HepG2 (cell line): ENCODE data around the gene PHTF1. TPM values are rescaled to one million over a fixed set of nuclear protein-coding genes. Genes with fewer than 3 reads are reported as not detected.

Source experiments
- ATAC-seq: fragments of 200-7000 bp; cut with Tn5 transposase; 3 replicates; pipeline ENCODE4 v1.9.1; 2020; ENCODE audit warnings: mild to moderate bottlenecking, moderate library complexity
- BruUV-seq: library from RNA; stranded (reverse); fragments of 400-500 nt; replicated peaks from 2 replicates; lab custom pipeline; 2021; lab: Mats Ljungman, UMichigan
- CTCF ChIA-PET: fragments of 300-600 bp; formaldehyde crosslinking; extraction: SDS; loops from one replicate; lab custom pipeline; 2021; ENCODE audit warnings: low total read pairs, inconsistent platforms, low intra/inter-chr PET ratio; lab: Yijun Ruan, JAX
- POLR2A ChIA-PET: fragments of 350-600 bp; sonication (Branson Sonifier 250); formaldehyde crosslinking; loops from one replicate; lab custom pipeline; 2020; ENCODE audit warnings: antibody characterized with exemption, inconsistent platforms; lab: Yijun Ruan, JAX
- DNase-seq: peaks from one replicate; pipeline ENCODE4 v3.0.0-alpha.2; 2015; ENCODE audit warnings: low spot score
- FAIRE-seq: peaks from 3 replicates; lab custom pipeline; 2011; peaks lifted over from hg19 to GRCh38; lab: Jason Lieb, UNC
- H2AFZ ChIP-seq: one replicate; pipeline ENCODE4 v1.6.1; 2011; ENCODE audit warnings: low read length, inconsistent platforms
- H3K27ac ChIP-seq: fragments of 300-600 bp; 3 replicates; pipeline ENCODE4 v1.8.0; 2011; ENCODE audit warnings: mixed run types, mild to moderate bottlenecking, mixed read lengths, low read length, inconsistent platforms; ENCODE audit not compliant: insufficient read depth; ENCODE audit errors: extremely low read length
- H3K27me3 ChIP-seq, 2 experiments: fragments of 200-600 bp in 1 of 2; 2 replicates in 1 of 2; 3 replicates in 1 of 2; pipeline versions ENCODE4 v1.6.0 to v1.8.0; 2011; ENCODE audit warnings: low read length in 2 of 2, mild to moderate bottlenecking in 2 of 2, moderate library complexity in 2 of 2, inconsistent platforms in 1 of 2; ENCODE audit not compliant: insufficient read depth in 2 of 2, control insufficient read depth in 1 of 2
- H3K36me3 ChIP-seq, 2 experiments: fragments of 200-600 bp in 1 of 2; replicated peaks in 1 of 2; 2 replicates in 1 of 2; 3 replicates in 1 of 2; pipeline versions ENCODE4 v1.5.1 to v1.8.0; 2011; ENCODE audit warnings: low read length in 2 of 2, inconsistent platforms in 1 of 2; ENCODE audit not compliant: insufficient read depth in 2 of 2, control insufficient read depth in 1 of 2
- H3K4me1 ChIP-seq: 2 replicates; pipeline ENCODE4 v1.5.1; 2012; ENCODE audit warnings: low read length, inconsistent platforms; ENCODE audit not compliant: insufficient read depth
- H3K4me2 ChIP-seq: 2 replicates; pipeline ENCODE4 v1.6.0; 2011; ENCODE audit warnings: low read depth, low read length, inconsistent platforms
- H3K4me3 ChIP-seq, 3 experiments: fragments of 200-600 bp in 1 of 3; sonication (generic), shearing (Covaris generic) in 1 of 3; replicated peaks in 1 of 3; 2 replicates each; pipeline ENCODE4 v1.5.1; 2011 to 2016; ENCODE audit warnings: low read length in 3 of 3, inconsistent platforms in 2 of 3, low read depth in 2 of 3, mild to moderate bottlenecking in 2 of 3, control low read depth in 1 of 3, mixed read lengths in 1 of 3; ENCODE audit not compliant: insufficient read depth in 1 of 3
- H3K79me2 ChIP-seq: one replicate; pipeline ENCODE4 v1.6.1; 2011; ENCODE audit warnings: low read length, inconsistent platforms; ENCODE audit not compliant: insufficient read depth
- H3K9ac ChIP-seq: 2 replicates; pipeline ENCODE4 v1.6.0; 2011; ENCODE audit warnings: mild to moderate bottlenecking, low read depth, low read length, inconsistent platforms; ENCODE audit not compliant: insufficient read depth
- H3K9me3 ChIP-seq: 2 replicates; pipeline ENCODE4 v1.5.1; 2012; ENCODE audit warnings: mild to moderate bottlenecking, low read length
- H4K20me1 ChIP-seq: 2 replicates; pipeline ENCODE4 v1.6.0; 2011; ENCODE audit warnings: inconsistent platforms, mild to moderate bottlenecking, low read length, moderate library complexity; ENCODE audit not compliant: insufficient read depth
- ATRX ChIP-seq: sonication (generic); formaldehyde crosslinking; IDR thresholded peaks from 2 replicates; pipeline ENCODE4 v1.4.0; 2020; ENCODE audit warnings: missing genetic modification reagents, borderline replicate concordance
- CEBPB ChIP-seq: IDR thresholded peaks from 2 replicates; pipeline ENCODE4 v1.6.1; 2011; ENCODE audit warnings: low read depth, low read length, improper control_type of control experiment, borderline replicate concordance
- CREB1 ChIP-seq, 2 experiments: fragments of 450-650 bp in 1 of 2; IDR thresholded peaks; 2 replicates each; pipeline ENCODE4 v1.6.1; 2016 to 2017; ENCODE audit warnings: control low read depth in 1 of 2, mild to moderate bottlenecking in 1 of 2, missing compliant biosample characterization in 1 of 2, missing genetic modification characterization in 1 of 2
- DNMT3B ChIP-seq: conservative IDR thresholded peaks from 2 replicates; pipeline ENCODE4 v1.6.1; 2016; ENCODE audit warnings: missing biosample characterization, control low read depth
- MYC ChIP-seq: sonication (generic); formaldehyde crosslinking; IDR thresholded peaks from 2 replicates; pipeline ENCODE4 v1.9.0; 2021; ENCODE audit warnings: missing genetic modification reagents, borderline replicate concordance
- RFXAP ChIP-seq: sonication (generic); formaldehyde crosslinking; IDR thresholded peaks from 2 replicates; pipeline ENCODE4 v1.4.0; 2020; ENCODE audit warnings: missing genetic modification reagents, borderline replicate concordance
- SMAD1 ChIP-seq: sonication (generic); formaldehyde crosslinking; IDR thresholded peaks from 2 replicates; pipeline ENCODE4 v1.4.0; 2020; ENCODE audit warnings: missing genetic modification reagents, low read depth, mild to moderate bottlenecking, borderline replicate concordance
- SSRP1 ChIP-seq: IDR thresholded peaks from 2 replicates; pipeline ENCODE4 v1.6.1; 2016; ENCODE audit warnings: control low read depth
- STAT5B ChIP-seq: sonication (generic); formaldehyde crosslinking; IDR thresholded peaks from 2 replicates; pipeline ENCODE4 v1.4.0; 2020; ENCODE audit warnings: missing genetic modification reagents
- THAP7 ChIP-seq: sonication (generic); formaldehyde crosslinking; IDR thresholded peaks from 2 replicates; pipeline ENCODE4 v1.8.1; 2023; ENCODE audit warnings: mild to moderate bottlenecking, missing genetic modification reagents
- TSC22D2 ChIP-seq: sonication (generic); formaldehyde crosslinking; IDR thresholded peaks from 2 replicates; pipeline ENCODE4 v1.5.1; 2020; ENCODE audit warnings: missing genetic modification reagents, mild to moderate bottlenecking, borderline replicate concordance
- ZFP62 ChIP-seq: sonication (generic); formaldehyde crosslinking; IDR thresholded peaks from 2 replicates; pipeline ENCODE4 v1.4.0; 2020; ENCODE audit warnings: missing genetic modification reagents
- ZNF770 ChIP-seq: sonication (generic); formaldehyde crosslinking; IDR thresholded peaks from 2 replicates; pipeline ENCODE4 v1.5.0; 2020; ENCODE audit warnings: mild to moderate bottlenecking, missing genetic modification reagents
- WGBS: methylation state at CpG from one replicate; pipeline ENCODE4 v1.1.6; 2017; ENCODE audit warnings: low lambda C conversion rate; 5-methylcytosine and 5-hydroxymethylcytosine counted together
- in situ Hi-C: cut with HindIII; loops from 2 replicates; pipeline ENCODE4 v1.10.0; 2017; ENCODE audit warnings: low pct_unique_long_range_greater_than_20kb; ENCODE audit not compliant: extremely low pct_ligation_motif_present
- intact Hi-C: fragments of 100-400 bp; cut with micrococcal nuclease; formaldehyde crosslinking; loops from one replicate; pipeline ENCODE4 v1.10.0; 2022; ENCODE audit not compliant: unreplicated experiment
- polyA plus RNA-seq, 8 experiments: library from polyadenylated mRNA; depleted of rRNA in 3 of 8; stranded (reverse) in 7 of 8; unstranded in 1 of 8; fragments of >200 nt; fragmentation: Illumina TruSeq in 4 of 8; extraction: Trizol in 4 of 8; gene quantifications; 2 replicates each; pipeline versions ENCODE4 v1.2.1 to v1.2.3, GENCODE V29; 2011 to 2016; ENCODE audit warnings: low read depth in 4 of 8, missing spikeins in 1 of 8, mixed read lengths in 1 of 8; ENCODE audit not compliant: insufficient read depth in 1 of 8
- total RNA-seq, 5 experiments: library from RNA; depleted of rRNA; stranded (reverse); fragments of >200 nt; fragmentation: Illumina TruSeq; extraction: Trizol; gene quantifications; 2 replicates each; pipeline ENCODE4 v1.2.3, GENCODE V29; 2016; ENCODE audit warnings: low read depth in 1 of 5

Gene PHTF1
- total and polyA plus RNA-seq, 2 of the 13 experiments (the other 11 are each of a cell fraction or from before 2014, with no cell fraction given) = 5.0 to 19.7 TPM

- 100% methylated on average over 1 of the region's 1 CpG for WGBS
- ChIA-PET POLR2A (interaction anchor here (0.6 kb wide), 1 partner anchor 8 kb away, joined by 3 read pairs; no protein-coding TSS in a partner anchor), CTCF (no interaction called here)
- no peaks in the 10 kb centered on the region; the same call in 1 of the 2 replicates for H4K20me1 ChIP-seq
- in situ Hi-C loops = no loop called here
- no peak for TF ChIP-seq SMAD1 (CRISPR knock-in tag)
- no peak for TF ChIP-seq CREB1 (IDR thresholded peaks at IDR 0.05)
- no peak for TF ChIP-seq CREB1 (CRISPR knock-in tag; IDR thresholded peaks at IDR 0.05)
- no peak for TF ChIP-seq TSC22D2 (CRISPR knock-in tag)
- no peak for TF ChIP-seq STAT5B (CRISPR knock-in tag)
- TF ChIP-seq ATRX (CRISPR knock-in tag) = no peak
- no peak for TF ChIP-seq THAP7
- TF ChIP-seq CEBPB = no peak
- TF ChIP-seq ZFP62 = no peak
- peaks cover 11 to 59% of the 10 kb centered on the region in 2 experiments for H3K36me3 ChIP-seq
- H3K9ac ChIP-seq = no peak overlapping the region
- intact Hi-C loops = no loop called here
- H3K79me2 ChIP-seq = peaks cover 2% of the 10 kb centered on the region
- no peak for DNase-seq
- H3K27ac ChIP-seq = no peak overlapping the region
- H3K4me1 ChIP-seq = no peaks in the 10 kb centered on the region
- no peaks in the 10 kb centered on the region for H3K9me3 ChIP-seq
- no peak overlapping the region for H3K4me2 ChIP-seq
- BruUV-seq = no TSS peak
- FAIRE-seq = no peak
- H2AFZ ChIP-seq = no peak overlapping the region
- no peak overlapping the region for H3K4me3 ChIP-seq
- no peaks in the 10 kb centered on the region for H3K27me3 ChIP-seq
- no peak for ATAC-seq
Measured at GRCh38 chr1:113770031-113770430, 10.7 kb upstream of the PHTF1 start.

- Histone ChIP-seq H3K27ac (no peak overlapping the region), H3K27me3 (no peaks in the 10 kb centered on the region), H3K9me3 (no peaks in the 10 kb centered on the region), H3K4me3 (no peak overlapping the region), H3K36me3 (peaks cover 11 to 59% of the 10 kb centered on the region in 2 experiments), H3K4me2 (no peak overlapping the region), H3K9ac (no peak overlapping the region), H4K20me1 (no peaks in the 10 kb centered on the region; the same call in 1 of the 2 replicates), H2AFZ (no peak overlapping the region), H3K4me1 (no peaks in the 10 kb centered on the region), H3K79me2 (peaks cover 2% of the 10 kb centered on the region)
- intact Hi-C loops = no loop called here
- CTCF ChIA-PET = no interaction called here
- no TSS peak for BruUV-seq
- no peak for TF ChIP-seq RFXAP
- TF ChIP-seq ZNF770 (CRISPR knock-in tag) = no peak
- TF ChIP-seq SSRP1 (CRISPR knock-in tag) = no peak
- no peak for TF ChIP-seq DNMT3B (CRISPR knock-in tag)
- no peak for TF ChIP-seq MYC (CRISPR knock-in tag)
- POLR2A ChIA-PET = interaction anchor here (0.6 kb wide), 1 partner anchor 8 kb away, joined by 3 read pairs; no protein-coding TSS in a partner anchor
- DNase-seq = no peak
- no peak for FAIRE-seq
- ATAC-seq = no peak
- in situ Hi-C loops = no loop called here
Measured at GRCh38 chr1:113769601-113769970, 10.3 kb upstream of the PHTF1 start.
